B cell (primary cell): ENCODE results near the gene PDLIM4.

Experiments used
- CTCF ChIP-seq: fragments of 200-600 bp; IDR thresholded peaks from one replicate; pipeline ENCODE4 v1.8.0; 2022; ENCODE audit warnings: antibody characterized with exemption, mild to moderate bottlenecking
- EZH2 ChIP-seq: IDR thresholded peaks from 2 replicates; pipeline ENCODE4 v1.6.1; 2012; ENCODE audit warnings: borderline replicate concordance, low read depth, mild to moderate bottlenecking, moderate library complexity, low read length; ENCODE audit not compliant: insufficient read depth, poor library complexity, severe bottlenecking

GRCh38 chr5:132235340-132235739 is 22.2 kb upstream of the PDLIM4 start:
- TF ChIP-seq CTCF, result no peak
- TF ChIP-seq EZH2, result no peak
